Measurements from ENCODE around the gene UGT1A1.

UGT1A1 gene

GRCh38 chr2:233789554-233789953, 29.5 kb downstream of the UGT1A1 start:
- H3K4me3 ChIP-seq (replicated peaks; ENCODE audit: low read depth, low read length): no peak overlapping the region
- DNase-seq (ENCODE audit: extremely low read depth, insufficient read length): no peak
- H3K36me3 ChIP-seq (ENCODE audit: control insufficient read depth, insufficient read depth, low read length): no peaks in the 10 kb centered on the region
- H3K27me3 ChIP-seq (replicated peaks; ENCODE audit: control insufficient read depth, insufficient read depth, low read length): no peaks in the 10 kb centered on the region
- no peak for TF ChIP-seq CTCF (IDR thresholded peaks at IDR 0.05; ENCODE audit: insufficient read depth, low read length, poor library complexity, severe bottlenecking)

- Histone ChIP-seq H3K4me3 (replicated peaks; ENCODE audit: low read depth, low read length) (no peak overlapping the region), H3K27me3 (replicated peaks; ENCODE audit: control insufficient read depth, insufficient read depth, low read length) (no peaks in the 10 kb centered on the region), H3K36me3 (ENCODE audit: control insufficient read depth, insufficient read depth, low read length) (no peaks in the 10 kb centered on the region)
- no peak for TF ChIP-seq CTCF (IDR thresholded peaks at IDR 0.05; ENCODE audit: insufficient read depth, low read length, poor library complexity, severe bottlenecking)
- DNase-seq (ENCODE audit: extremely low read depth, insufficient read length): no peak
These were observed 31.2 kb downstream of the UGT1A1 start for GRCh38 chr2:233791151-233791882.

- H3K36me3 ChIP-seq (ENCODE audit: control insufficient read depth, insufficient read depth, low read length): no peaks in the 10 kb centered on the region
- no peak for TF ChIP-seq CTCF (IDR thresholded peaks at IDR 0.05; ENCODE audit: insufficient read depth, low read length, poor library complexity, severe bottlenecking)
- no peaks in the 10 kb centered on the region; the same call in 1 of the 2 replicates for H3K27me3 ChIP-seq (replicated peaks; ENCODE audit: control insufficient read depth, insufficient read depth, low read length)
- no peak for DNase-seq (ENCODE audit: extremely low read depth, insufficient read length)
- H3K4me3 ChIP-seq (replicated peaks; ENCODE audit: low read depth, low read length): no peak overlapping the region
These were observed 31.8 kb downstream of the UGT1A1 start for GRCh38 chr2:233791883-233792329.

GRCh38 chr2:233792720-233793119, 32.6 kb downstream of the UGT1A1 start:
- TF ChIP-seq CTCF (IDR thresholded peaks at IDR 0.05; ENCODE audit: insufficient read depth, low read length, poor library complexity, severe bottlenecking): no peak
- no peaks in the 10 kb centered on the region; the same call in 1 of the 2 replicates for H3K27me3 ChIP-seq (replicated peaks; ENCODE audit: control insufficient read depth, insufficient read depth, low read length)
- H3K4me3 ChIP-seq (replicated peaks; ENCODE audit: low read depth, low read length): no peak overlapping the region
- H3K36me3 ChIP-seq (ENCODE audit: control insufficient read depth, insufficient read depth, low read length): no peaks in the 10 kb centered on the region
- no peak for DNase-seq (ENCODE audit: extremely low read depth, insufficient read length)

- no peaks in the 10 kb centered on the region; the same call in 1 of the 2 replicates for H3K27me3 ChIP-seq (replicated peaks; ENCODE audit: control insufficient read depth, insufficient read depth, low read length)
- no peak for DNase-seq (ENCODE audit: extremely low read depth, insufficient read length)
- no peaks in the 10 kb centered on the region for H3K36me3 ChIP-seq (ENCODE audit: control insufficient read depth, insufficient read depth, low read length)
- TF ChIP-seq CTCF (IDR thresholded peaks at IDR 0.05; ENCODE audit: insufficient read depth, low read length, poor library complexity, severe bottlenecking): no peak
- H3K4me3 ChIP-seq (replicated peaks; ENCODE audit: low read depth, low read length): no peak overlapping the region
These were observed 33.5 kb downstream of the UGT1A1 start for GRCh38 chr2:233793465-233794127.
